Esophagus muscularis mucosa (tissue), 4 donors: ENCODE measurements around the gene UBE2O. TPM values are rescaled to one million over a fixed set of nuclear protein-coding genes. Genes with fewer than 3 reads are reported as not detected.
A peak's percentile ranks its signal among the peaks of the same experiment; 100 is the strongest.

Experiments used
- DNase-seq: peaks from one replicate; pipeline ENCODE4 v3.0.0-alpha.2; 2017; ENCODE audit errors: extremely low spot score
- H3K27ac ChIP-seq, 4 donors: fragments of 200-600 bp; sonication (generic); replicated peaks in 1 of 4; 1 replicate in 3 of 4; 2 replicates in 1 of 4; pipeline ENCODE4 v1.5.1; 2016 to 2019; ENCODE audit warnings: mild to moderate bottlenecking in 1 of 4
- H3K27me3 ChIP-seq, 4 donors: fragments of 200-600 bp; sonication (generic); one replicate each; pipeline versions ENCODE4 v1.5.1 to v1.6.0; 2016 to 2019
- H3K36me3 ChIP-seq, 4 donors: fragments of 200-600 bp; sonication (generic); one replicate each; pipeline ENCODE4 v1.5.1; 2016 to 2019
- H3K4me1 ChIP-seq, 4 donors: fragments of 200-600 bp; sonication (generic); one replicate each; pipeline ENCODE4 v1.5.1; 2016 to 2019
- H3K4me3 ChIP-seq, 4 donors: fragments of 200-600 bp; sonication (generic); 1 replicate in 2 of 4; 2 replicates in 2 of 4; pipeline ENCODE4 v1.5.1; 2016 to 2019; ENCODE audit warnings: mild to moderate bottlenecking in 4 of 4, moderate library complexity in 1 of 4
- H3K9me3 ChIP-seq, 4 donors: fragments of 200-600 bp; sonication (generic); 1 replicate in 3 of 4; 2 replicates in 1 of 4; pipeline ENCODE4 v1.5.1; 2016 to 2019
- EP300 ChIP-seq: sonication (generic); formaldehyde crosslinking; IDR thresholded peaks from one replicate; pipeline ENCODE4 v1.6.1; 2017; ENCODE audit warnings: antibody characterized with exemption
- POLR2A ChIP-seq: fragments of 450-650 bp; IDR thresholded peaks from one replicate; pipeline ENCODE4 v1.6.1; 2017; ENCODE audit warnings: antibody characterized with exemption, moderate library complexity, mild to moderate bottlenecking, low read depth
- POLR2AphosphoS5 ChIP-seq, 2 donors: sonication (generic); formaldehyde crosslinking; IDR thresholded peaks; one replicate each; pipeline ENCODE4 v1.6.1; 2017; ENCODE audit warnings: antibody characterized with exemption in 2 of 2
- WGBS: methylation state at CpG from one replicate; pipeline ENCODE4 v1.1.5; 2018; 5-methylcytosine and 5-hydroxymethylcytosine counted together
- intact Hi-C: fragments of 100-400 bp; cut with DNase I; formaldehyde crosslinking; loops from one replicate; pipeline ENCODE4 v1.15.1; 2023
- total RNA-seq, 4 donors: library from RNA; depleted of rRNA; stranded (reverse); fragments of >200 nt; gene quantifications; one replicate each; pipeline versions ENCODE4 v1.1.0 to v1.2.1, GENCODE V29; 2016
- TF ChIP-seq, protein P1 (sequence below), 3 experiments: fragments of 200-600 bp in 2 of 3; fragments of 450-650 bp in 1 of 3; sonication (generic) in 2 of 3; IDR thresholded peaks; one replicate each; pipeline ENCODE4 v1.5.1; 2017 to 2019; ENCODE audit warnings: antibody characterized with exemption in 3 of 3, mild to moderate bottlenecking in 2 of 3, moderate library complexity in 1 of 3

The UBE2O gene
- total RNA-seq, 4 donors from 2014 or later = 14.1 to 21.7 (median 19.0) TPM

DNA sequence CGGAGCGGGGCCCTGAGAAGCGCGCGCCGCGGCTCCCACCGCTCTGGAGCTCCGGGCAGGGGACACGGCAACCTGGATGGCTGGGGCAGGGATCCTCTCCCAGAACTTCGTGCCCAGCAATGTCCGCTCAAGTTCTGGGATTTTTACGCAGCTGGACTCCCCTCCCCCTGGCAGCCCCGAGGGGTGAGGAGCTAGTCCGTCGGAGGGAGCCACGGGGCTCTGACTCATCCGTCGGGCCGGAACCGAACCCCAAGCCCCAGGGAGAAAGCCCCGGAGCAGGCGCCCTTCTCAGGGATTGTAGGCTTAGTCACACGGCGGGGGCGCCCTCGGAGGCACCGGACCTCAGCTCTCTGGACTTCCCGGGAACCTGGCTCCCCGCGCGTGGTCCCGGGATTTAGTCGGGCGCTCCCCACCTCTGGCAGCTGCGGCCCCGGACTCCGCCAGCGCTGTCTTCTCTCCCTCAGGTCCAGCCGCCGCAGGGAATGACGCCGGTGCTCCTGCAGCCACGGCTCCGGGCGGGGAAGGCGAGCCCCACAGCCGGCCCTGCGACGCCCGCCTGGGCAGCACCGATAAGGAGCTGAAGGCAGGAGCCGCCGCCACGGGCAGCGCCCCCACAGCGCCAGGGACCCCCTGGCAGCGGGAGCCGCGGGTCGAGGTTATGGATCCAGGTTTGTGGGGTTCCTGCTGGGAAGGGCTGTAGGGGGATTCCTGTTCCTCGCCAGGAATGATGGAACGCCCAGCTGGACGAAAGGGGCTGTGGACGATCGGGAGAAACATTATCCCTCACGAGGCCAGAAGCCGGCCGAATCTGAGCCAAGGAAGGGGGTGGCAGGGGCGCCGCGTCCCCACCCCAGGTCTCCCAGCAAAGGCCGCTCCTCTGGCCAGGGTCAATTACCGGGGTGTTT lies 67.7 kb downstream of the UBE2O start:
- Histone ChIP-seq H3K27ac (peak overlapping the region; percentile 79 to 91 (median 84)), H3K36me3 (peaks cover 0 to 16% (median 6%) of the 10 kb centered on the region in 4 donors), H3K9me3 (no peaks in the 10 kb centered on the region), H3K27me3 (peaks cover 0 to 51% (median 4%) of the 10 kb centered on the region in 4 donors), H3K4me3 (peak overlapping the region; percentile 64 to 73 (median 68)), H3K4me1 (peaks cover 32 to 63% (median 57%) of the 10 kb centered on the region in 4 donors)
- DNase-seq = no peak
- TF ChIP-seq EP300 (no peak), POLR2A (no peak), POLR2AphosphoS5 (IDR thresholded peaks at IDR 0.05) (no peak)
- TF ChIP-seq, protein P1, sequence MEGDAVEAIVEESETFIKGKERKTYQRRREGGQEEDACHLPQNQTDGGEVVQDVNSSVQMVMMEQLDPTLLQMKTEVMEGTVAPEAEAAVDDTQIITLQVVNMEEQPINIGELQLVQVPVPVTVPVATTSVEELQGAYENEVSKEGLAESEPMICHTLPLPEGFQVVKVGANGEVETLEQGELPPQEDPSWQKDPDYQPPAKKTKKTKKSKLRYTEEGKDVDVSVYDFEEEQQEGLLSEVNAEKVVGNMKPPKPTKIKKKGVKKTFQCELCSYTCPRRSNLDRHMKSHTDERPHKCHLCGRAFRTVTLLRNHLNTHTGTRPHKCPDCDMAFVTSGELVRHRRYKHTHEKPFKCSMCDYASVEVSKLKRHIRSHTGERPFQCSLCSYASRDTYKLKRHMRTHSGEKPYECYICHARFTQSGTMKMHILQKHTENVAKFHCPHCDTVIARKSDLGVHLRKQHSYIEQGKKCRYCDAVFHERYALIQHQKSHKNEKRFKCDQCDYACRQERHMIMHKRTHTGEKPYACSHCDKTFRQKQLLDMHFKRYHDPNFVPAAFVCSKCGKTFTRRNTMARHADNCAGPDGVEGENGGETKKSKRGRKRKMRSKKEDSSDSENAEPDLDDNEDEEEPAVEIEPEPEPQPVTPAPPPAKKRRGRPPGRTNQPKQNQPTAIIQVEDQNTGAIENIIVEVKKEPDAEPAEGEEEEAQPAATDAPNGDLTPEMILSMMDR (IDR thresholded peaks at IDR 0.05) = no peak
- 0% methylated on average over 12 of the region's 74 CpGs for WGBS
- intact Hi-C loops = loop anchor here (5.0 kb wide), 1 partner anchor 33 kb away; the partner anchor contains the start of gene PRPSAP1

DNA sequence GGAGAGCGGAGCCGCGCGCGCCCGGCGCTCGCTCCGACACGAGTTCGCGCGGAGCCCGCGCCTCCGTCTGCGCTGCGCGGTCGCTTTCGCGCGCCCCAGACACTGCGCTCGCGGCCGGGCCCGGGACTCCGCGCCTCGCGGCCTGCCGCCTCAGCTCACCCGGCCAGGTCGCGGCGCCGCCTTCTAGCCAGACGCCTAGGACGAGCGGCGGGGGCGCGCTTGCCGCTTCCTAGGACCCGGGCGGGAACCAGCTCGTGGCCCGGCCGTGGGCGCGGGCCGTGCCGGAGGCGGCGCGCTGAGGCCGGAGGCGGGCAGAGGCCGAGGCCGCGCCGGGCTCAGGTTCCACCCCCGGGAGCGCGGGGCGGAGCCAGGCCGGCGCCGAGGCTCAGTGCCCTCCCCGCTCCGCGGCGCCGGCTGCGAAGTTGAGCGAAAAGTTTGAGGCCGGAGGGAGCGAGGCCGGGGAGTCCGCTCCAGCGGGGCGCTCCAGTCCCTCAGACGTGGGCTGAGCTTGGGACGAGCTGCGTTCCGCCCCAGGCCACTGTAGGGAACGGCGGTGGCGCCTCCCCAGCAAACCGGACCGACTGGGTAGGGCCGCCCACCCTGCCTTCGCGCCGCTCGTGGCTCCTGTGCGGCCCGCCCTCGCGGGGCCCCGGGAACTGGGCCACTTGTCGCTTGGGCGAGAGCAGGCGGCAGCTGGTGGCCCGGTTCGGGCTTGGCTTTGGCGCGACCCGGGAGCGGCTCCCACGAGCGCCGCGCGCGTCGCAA lies 68.5 kb downstream of the UBE2O start, which contains the start of gene SPHK1:
SPHK1 (plus strand) TSS at position 388 of the 765 bp plus-strand sequence. CDS start 1,036 bp downstream, outside the sequence.
- peak; percentile 42 to 57 for TF ChIP-seq POLR2AphosphoS5 (IDR thresholded peaks at IDR 0.05)
- TF ChIP-seq POLR2A = no peak
- TF ChIP-seq, protein P1 (IDR thresholded peaks at IDR 0.05) = no peak
- TF ChIP-seq EP300 = no peak
- 0% methylated on average over 4 of the region's 118 CpGs for WGBS
- intact Hi-C loops = no loop called here
- DNase-seq = no peak
- peaks cover 0 to 51% (median 4%) of the 10 kb centered on the region in 4 donors for H3K27me3 ChIP-seq
- H3K36me3 ChIP-seq = peaks cover 0 to 11% (median 4%) of the 10 kb centered on the region in 4 donors
- peaks cover 26 to 61% (median 55%) of the 10 kb centered on the region in 4 donors for H3K4me1 ChIP-seq
- peak within 1 kb of the TSS; percentile 79 to 91 (median 84) for H3K27ac ChIP-seq
- H3K9me3 ChIP-seq = no peaks in the 10 kb centered on the region
- H3K4me3 ChIP-seq = peak within 1 kb of the TSS; percentile 64 to 73 (median 68)

DNA sequence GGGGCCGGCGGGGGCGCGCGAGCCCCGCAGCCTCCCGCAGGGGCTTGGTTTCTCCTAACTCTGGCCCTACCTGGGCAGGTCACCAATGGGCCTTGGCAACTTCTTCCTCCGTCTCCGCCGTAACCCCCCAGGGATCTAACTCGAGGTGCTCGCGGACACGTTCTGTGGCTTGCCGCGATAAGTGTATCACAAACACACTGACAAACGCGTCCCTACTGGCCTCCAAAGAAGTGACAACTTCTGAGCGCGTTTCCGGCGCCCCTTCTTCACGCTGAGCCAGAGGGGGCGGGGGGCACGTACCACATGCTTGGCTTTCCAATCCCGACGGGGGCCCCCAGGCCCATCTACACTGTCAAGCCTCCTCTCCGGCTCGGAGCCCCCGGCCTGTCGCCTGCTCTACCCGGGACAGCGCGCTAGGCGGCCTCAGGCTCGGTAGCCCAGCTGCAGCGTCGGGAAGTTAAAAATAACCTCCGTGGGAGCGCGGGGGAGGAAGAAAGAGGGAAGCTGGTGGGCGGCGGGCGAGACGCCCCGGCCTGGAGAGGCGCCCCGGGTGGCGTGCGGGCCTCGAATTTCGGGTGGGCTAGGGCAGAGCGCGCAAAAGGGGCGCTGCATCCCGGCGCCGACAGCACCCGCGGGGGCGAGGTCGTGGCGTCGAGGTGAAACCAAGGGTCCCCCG lies 69.3 kb downstream of the UBE2O start:
- H3K27me3 ChIP-seq = peaks cover 0 to 51% (median 4%) of the 10 kb centered on the region in 4 donors
- peaks cover 0 to 11% (median under 1%) of the 10 kb centered on the region in 4 donors for H3K36me3 ChIP-seq
- H3K27ac ChIP-seq = peak overlapping the region; percentile 79 to 91 (median 84)
- intact Hi-C loops = no loop called here
- H3K4me3 ChIP-seq = peak overlapping the region; percentile 64 to 73 (median 68)
- peaks cover 23 to 61% (median 52%) of the 10 kb centered on the region in 4 donors for H3K4me1 ChIP-seq
- no peak for DNase-seq
- no peaks in the 10 kb centered on the region for H3K9me3 ChIP-seq
- 2% methylated on average over 25 of the region's 65 CpGs for WGBS
- no peak for TF ChIP-seq POLR2A
- TF ChIP-seq, protein P1 (IDR thresholded peaks at IDR 0.05) = peak in 1 of 3 experiments; percentile 31

DNA sequence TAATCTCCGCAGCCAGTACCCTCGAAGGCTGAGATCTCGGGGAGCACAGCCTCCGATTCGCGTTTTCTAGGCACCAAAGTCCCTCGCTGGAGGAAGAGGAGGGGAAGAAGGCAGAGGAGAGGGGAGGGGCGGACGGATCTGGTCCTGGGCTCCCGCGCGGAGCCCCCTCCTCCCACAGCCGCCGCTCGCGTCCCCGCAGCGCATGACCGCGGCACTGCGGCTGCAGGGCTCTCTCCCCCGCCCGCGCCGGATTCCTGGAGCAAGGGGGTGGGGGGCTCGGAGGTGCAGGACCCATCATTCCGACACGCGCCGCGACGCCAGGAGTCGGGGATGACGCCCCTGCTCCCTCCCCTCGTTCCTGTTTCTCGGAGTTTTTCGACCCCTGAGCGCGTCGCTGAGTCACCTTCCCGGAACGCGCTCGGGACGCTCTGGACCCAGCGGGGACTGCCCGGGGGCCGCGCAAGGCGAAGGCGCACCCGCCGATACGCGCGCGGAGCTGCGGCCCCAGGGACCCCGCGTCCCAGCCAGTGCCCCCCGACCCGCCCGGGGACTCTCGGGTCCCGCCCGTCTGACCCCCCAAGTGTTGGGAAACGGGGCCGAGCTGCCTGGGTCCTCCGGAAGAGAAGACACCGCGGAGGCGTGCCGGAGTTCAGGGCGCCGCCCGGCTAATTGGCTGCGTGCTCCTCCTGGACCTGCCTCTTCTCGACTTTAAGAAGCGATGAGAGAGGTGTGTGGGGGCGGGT lies 70.0 kb downstream of the UBE2O start:
- 5% methylated on average over 22 of the region's 80 CpGs for WGBS
- H3K27ac ChIP-seq = peak overlapping the region; percentile 79 to 91 (median 84)
- peaks cover 0 to 11% (median 0%) of the 10 kb centered on the region in 4 donors for H3K36me3 ChIP-seq
- peaks cover 0 to 51% (median 4%) of the 10 kb centered on the region in 4 donors for H3K27me3 ChIP-seq
- H3K9me3 ChIP-seq = no peaks in the 10 kb centered on the region
- peak overlapping the region; percentile 64 to 73 (median 68) for H3K4me3 ChIP-seq
- no peak for DNase-seq
- intact Hi-C loops = no loop called here
- peaks cover 23 to 61% (median 52%) of the 10 kb centered on the region in 4 donors for H3K4me1 ChIP-seq
- TF ChIP-seq, protein P1 (IDR thresholded peaks at IDR 0.05) = no peak
- TF ChIP-seq EP300 = peak; percentile 7
- peak in 1 of 2 donors; percentile 25 for TF ChIP-seq POLR2AphosphoS5 (IDR thresholded peaks at IDR 0.05)
